ENCODE data around the gene CERS2.

The CERS2 gene

GRCh38 chr1:150968491-150968890 is 6.1 kb downstream of the CERS2 start:
- Histone ChIP-seq H3K79me2 (ENCODE audit: control insufficient read depth, insufficient read depth, low read length, unreplicated experiment) (peaks cover 50% of the 10 kb centered on the region), H3K27me3 (ENCODE audit: insufficient read depth, low read length) (no peaks in the 10 kb centered on the region), H3K27ac (ENCODE audit: low read depth, low read length) (no peak overlapping the region), H3K4me3 (ENCODE audit: low read depth, low read length) (no peak overlapping the region), H3K36me3 (ENCODE audit: insufficient read depth, low read length) (peaks cover 27% of the 10 kb centered on the region), H3K4me1 (ENCODE audit: control insufficient read depth, insufficient read depth, low read length, unreplicated experiment) (peaks cover 28% of the 10 kb centered on the region), H2AFZ (ENCODE audit: low read length, unreplicated experiment) (no peak overlapping the region)

- Histone ChIP-seq H3K79me2 (ENCODE audit: control insufficient read depth, insufficient read depth, low read length, unreplicated experiment) (peaks cover 45% of the 10 kb centered on the region), H2AFZ (ENCODE audit: low read length, unreplicated experiment) (no peak overlapping the region), H3K27ac (ENCODE audit: low read depth, low read length) (no peak overlapping the region), H3K27me3 (ENCODE audit: insufficient read depth, low read length) (no peaks in the 10 kb centered on the region), H3K4me1 (ENCODE audit: control insufficient read depth, insufficient read depth, low read length, unreplicated experiment) (peaks cover 26% of the 10 kb centered on the region), H3K4me3 (ENCODE audit: low read depth, low read length) (no peak overlapping the region), H3K36me3 (ENCODE audit: insufficient read depth, low read length) (peaks cover 27% of the 10 kb centered on the region)
Measured at GRCh38 chr1:150967936-150968335, 6.7 kb downstream of the CERS2 start.

DNA sequence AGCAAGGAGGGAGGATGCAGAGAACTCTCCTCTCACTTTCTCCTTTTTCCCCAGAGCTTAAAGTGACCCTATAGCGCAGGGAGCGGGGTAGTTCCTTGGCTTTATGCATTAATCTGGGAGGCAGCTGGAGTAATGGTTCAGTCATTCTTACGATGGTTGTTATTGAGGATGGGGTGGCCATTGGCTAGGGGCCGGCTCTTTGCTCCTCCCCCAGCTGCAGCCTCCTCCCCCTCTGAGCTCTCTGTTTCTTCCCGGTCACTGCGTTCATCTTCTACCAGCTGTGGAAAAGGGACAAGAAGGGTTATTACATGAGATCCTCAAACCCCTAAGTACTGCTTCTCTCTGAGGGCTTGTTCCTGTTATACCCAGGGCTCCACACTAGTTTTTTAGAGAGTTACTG is 8.6 kb downstream of the CERS2 start:
- no peaks in the 10 kb centered on the region for H3K27me3 ChIP-seq (ENCODE audit: insufficient read depth, low read length)
- no peak overlapping the region for H3K4me3 ChIP-seq (ENCODE audit: low read depth, low read length)
- H2AFZ ChIP-seq (ENCODE audit: low read length, unreplicated experiment) = no peak overlapping the region
- peaks cover 6% of the 10 kb centered on the region for H3K4me1 ChIP-seq (ENCODE audit: control insufficient read depth, insufficient read depth, low read length, unreplicated experiment)
- no peak overlapping the region for H3K27ac ChIP-seq (ENCODE audit: low read depth, low read length)
- H3K79me2 ChIP-seq (ENCODE audit: control insufficient read depth, insufficient read depth, low read length, unreplicated experiment) = peaks cover 25% of the 10 kb centered on the region
- H3K36me3 ChIP-seq (ENCODE audit: insufficient read depth, low read length) = peaks cover 27% of the 10 kb centered on the region

DNA sequence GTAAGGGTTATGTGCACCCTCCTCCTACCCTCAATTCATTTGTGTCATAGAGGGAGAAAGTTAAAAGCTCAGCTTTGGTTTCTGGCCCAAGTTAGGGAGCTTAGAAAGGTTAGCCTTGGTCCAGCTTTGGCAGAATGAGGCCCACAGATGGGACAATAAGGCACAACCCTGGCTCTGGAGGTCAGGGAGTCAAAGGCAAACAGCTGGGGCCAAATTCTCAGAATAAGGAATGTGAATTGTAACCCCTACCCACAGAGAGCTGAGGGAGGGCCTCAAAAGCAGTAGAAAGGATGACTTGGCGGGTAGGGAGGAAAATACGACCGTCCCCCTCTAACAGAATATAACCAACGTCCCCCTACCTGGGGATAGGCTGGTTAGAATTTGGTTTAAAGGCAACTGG is 9.0 kb downstream of the CERS2 start:
- H2AFZ ChIP-seq (ENCODE audit: low read length, unreplicated experiment) = no peak overlapping the region
- H3K4me3 ChIP-seq (ENCODE audit: low read depth, low read length) = no peak overlapping the region
- peaks cover 2% of the 10 kb centered on the region for H3K4me1 ChIP-seq (ENCODE audit: control insufficient read depth, insufficient read depth, low read length, unreplicated experiment)
- H3K36me3 ChIP-seq (ENCODE audit: insufficient read depth, low read length) = peaks cover 31% of the 10 kb centered on the region
- H3K27me3 ChIP-seq (ENCODE audit: insufficient read depth, low read length) = no peaks in the 10 kb centered on the region
- peaks cover 21% of the 10 kb centered on the region for H3K79me2 ChIP-seq (ENCODE audit: control insufficient read depth, insufficient read depth, low read length, unreplicated experiment)
- H3K27ac ChIP-seq (ENCODE audit: low read depth, low read length) = no peak overlapping the region

DNA sequence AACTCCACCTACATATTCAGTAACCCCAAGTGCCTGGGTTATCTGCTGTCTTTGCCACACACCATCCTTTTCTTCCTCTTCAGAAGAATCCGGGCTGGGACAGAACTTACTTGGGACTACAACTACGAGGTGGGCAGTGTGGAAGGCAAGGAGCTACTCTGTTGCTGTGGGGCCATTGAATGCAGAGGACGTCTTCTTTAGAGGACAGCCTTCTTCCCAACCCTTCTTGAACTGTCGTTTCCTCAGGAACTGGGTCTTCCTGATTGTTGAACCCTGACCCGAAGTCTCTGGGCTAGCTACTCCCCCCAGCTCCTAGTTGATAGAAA is 10.5 kb downstream of the CERS2 start:
- Histone ChIP-seq H3K36me3 (ENCODE audit: insufficient read depth, low read length) (peaks cover 32% of the 10 kb centered on the region), H3K4me3 (ENCODE audit: low read depth, low read length) (no peak overlapping the region), H3K4me1 (ENCODE audit: control insufficient read depth, insufficient read depth, low read length, unreplicated experiment) (no peaks in the 10 kb centered on the region), H3K79me2 (ENCODE audit: control insufficient read depth, insufficient read depth, low read length, unreplicated experiment) (peaks cover 10% of the 10 kb centered on the region), H3K27ac (ENCODE audit: low read depth, low read length) (no peak overlapping the region), H2AFZ (ENCODE audit: low read length, unreplicated experiment) (no peak overlapping the region), H3K27me3 (ENCODE audit: insufficient read depth, low read length) (no peaks in the 10 kb centered on the region)

DNA sequence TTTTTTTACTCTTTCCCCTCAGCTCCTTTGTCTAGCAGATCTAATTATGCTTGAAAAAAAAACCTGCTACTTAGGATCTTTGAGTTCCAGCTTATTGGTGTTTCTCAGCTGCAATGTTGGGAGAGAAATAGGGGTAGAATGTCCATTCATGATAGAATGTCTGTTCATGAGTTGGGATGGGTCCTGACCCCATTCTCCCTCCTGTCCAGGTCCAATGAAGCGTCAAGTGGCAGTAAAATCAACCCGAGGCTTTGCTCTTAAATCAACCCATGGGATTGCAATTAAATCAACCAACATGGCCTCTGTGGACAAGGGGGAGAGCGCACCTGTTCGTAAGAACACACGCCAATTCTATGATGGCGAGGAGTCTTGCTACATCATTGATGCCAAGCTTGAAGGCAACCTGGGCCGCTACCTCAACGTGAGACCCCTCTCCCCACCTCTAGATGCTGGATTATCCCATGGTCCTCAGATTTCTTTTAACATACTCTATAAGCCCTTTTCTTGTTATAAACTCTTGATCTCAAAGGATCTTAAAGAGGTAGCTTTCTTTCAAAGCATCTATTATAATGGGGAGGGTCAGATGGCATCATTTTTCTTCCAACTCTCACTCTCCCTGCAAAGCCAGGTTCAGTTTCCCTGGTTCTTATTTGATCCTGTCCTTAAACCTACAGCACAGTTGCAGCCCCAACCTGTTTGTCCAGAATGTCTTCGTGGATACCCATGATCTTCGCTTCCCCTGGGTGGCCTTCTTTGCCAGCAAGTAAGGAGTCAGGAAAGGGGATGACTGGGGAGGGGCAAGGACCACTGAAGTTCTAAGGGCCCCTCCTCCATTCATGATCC is 11.1 kb downstream of the CERS2 start:
- Histone ChIP-seq H3K4me1 (ENCODE audit: control insufficient read depth, insufficient read depth, low read length, unreplicated experiment) (no peaks in the 10 kb centered on the region), H3K27me3 (ENCODE audit: insufficient read depth, low read length) (no peaks in the 10 kb centered on the region), H3K4me3 (ENCODE audit: low read depth, low read length) (no peak overlapping the region), H2AFZ (ENCODE audit: low read length, unreplicated experiment) (no peak overlapping the region), H3K27ac (ENCODE audit: low read depth, low read length) (no peak overlapping the region), H3K36me3 (ENCODE audit: insufficient read depth, low read length) (peaks cover 32% of the 10 kb centered on the region), H3K79me2 (ENCODE audit: control insufficient read depth, insufficient read depth, low read length, unreplicated experiment) (peaks cover 4% of the 10 kb centered on the region)

- no peak overlapping the region for H3K27ac ChIP-seq (ENCODE audit: low read depth, low read length)
- H3K4me1 ChIP-seq (ENCODE audit: control insufficient read depth, insufficient read depth, low read length, unreplicated experiment) = no peaks in the 10 kb centered on the region
- no peak overlapping the region for H2AFZ ChIP-seq (ENCODE audit: low read length, unreplicated experiment)
- peaks cover 21% of the 10 kb centered on the region; the same call in 1 of the 2 replicates for H3K36me3 ChIP-seq (ENCODE audit: insufficient read depth, low read length)
- H3K4me3 ChIP-seq (ENCODE audit: low read depth, low read length) = no peak overlapping the region
- no peaks in the 10 kb centered on the region for H3K79me2 ChIP-seq (ENCODE audit: control insufficient read depth, insufficient read depth, low read length, unreplicated experiment)
- H3K27me3 ChIP-seq (ENCODE audit: insufficient read depth, low read length) = no peaks in the 10 kb centered on the region
Measured at GRCh38 chr1:150961756-150962155, 12.9 kb downstream of the CERS2 start.

DNA sequence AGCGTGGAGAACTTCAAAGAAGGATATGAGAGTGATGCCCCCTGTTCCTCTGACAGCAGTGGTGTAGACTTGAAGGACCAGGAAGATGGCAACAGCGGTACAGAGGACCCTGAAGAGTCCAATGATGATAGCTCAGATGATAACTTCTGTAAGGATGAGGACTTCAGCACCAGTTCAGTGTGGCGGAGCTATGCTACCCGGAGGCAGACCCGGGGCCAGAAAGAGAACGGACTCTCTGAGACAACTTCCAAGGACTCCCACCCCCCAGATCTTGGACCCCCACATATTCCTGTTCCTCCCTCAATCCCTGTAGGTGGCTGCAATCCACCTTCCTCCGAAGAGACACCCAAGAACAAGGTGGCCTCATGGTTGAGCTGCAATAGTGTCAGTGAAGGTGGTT is 14.0 kb downstream of the CERS2 start:
- H3K79me2 ChIP-seq (ENCODE audit: control insufficient read depth, insufficient read depth, low read length, unreplicated experiment) = no peaks in the 10 kb centered on the region
- no peak overlapping the region for H3K27ac ChIP-seq (ENCODE audit: low read depth, low read length)
- H3K27me3 ChIP-seq (ENCODE audit: insufficient read depth, low read length) = no peaks in the 10 kb centered on the region
- H3K4me1 ChIP-seq (ENCODE audit: control insufficient read depth, insufficient read depth, low read length, unreplicated experiment) = no peaks in the 10 kb centered on the region
- H3K4me3 ChIP-seq (ENCODE audit: low read depth, low read length) = no peak overlapping the region
- H2AFZ ChIP-seq (ENCODE audit: low read length, unreplicated experiment) = no peak overlapping the region
- peaks cover 16% of the 10 kb centered on the region; the same call in 1 of the 2 replicates for H3K36me3 ChIP-seq (ENCODE audit: insufficient read depth, low read length)

DNA sequence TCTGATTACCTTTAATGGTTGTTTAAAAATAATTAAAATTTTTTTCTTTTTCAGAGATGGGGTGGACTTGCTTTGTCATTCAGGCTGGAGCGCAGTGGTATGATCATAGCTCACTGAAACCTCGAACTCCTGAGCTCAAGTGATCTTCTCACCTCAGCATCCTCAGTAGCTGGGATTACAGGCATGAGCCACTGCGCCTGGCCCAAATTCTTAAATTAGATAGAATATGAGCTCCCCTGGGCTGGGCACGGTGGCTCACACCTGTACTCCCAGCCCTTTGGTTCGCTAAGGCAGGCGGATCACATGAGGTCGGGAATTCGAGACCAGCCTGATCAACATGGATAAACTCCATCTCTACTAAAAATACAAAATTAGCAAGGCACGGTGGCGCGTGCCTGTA is 17.0 kb downstream of the CERS2 start:
- H3K79me2 ChIP-seq (ENCODE audit: control insufficient read depth, insufficient read depth, low read length, unreplicated experiment) = no peaks in the 10 kb centered on the region
- H3K36me3 ChIP-seq (ENCODE audit: insufficient read depth, low read length) = peaks cover 8% of the 10 kb centered on the region; the same call in 1 of the 2 replicates
- H3K27me3 ChIP-seq (ENCODE audit: insufficient read depth, low read length) = no peaks in the 10 kb centered on the region
- no peak overlapping the region for H2AFZ ChIP-seq (ENCODE audit: low read length, unreplicated experiment)
- no peak overlapping the region for H3K4me3 ChIP-seq (ENCODE audit: low read depth, low read length)
- no peak overlapping the region for H3K27ac ChIP-seq (ENCODE audit: low read depth, low read length)
- no peaks in the 10 kb centered on the region for H3K4me1 ChIP-seq (ENCODE audit: control insufficient read depth, insufficient read depth, low read length, unreplicated experiment)

GRCh38 chr1:150955280-150955679 is 19.4 kb downstream of the CERS2 start:
- peaks cover 15% of the 10 kb centered on the region for H3K36me3 ChIP-seq (ENCODE audit: insufficient read depth, low read length)
- H3K27ac ChIP-seq (ENCODE audit: low read depth, low read length) = no peak overlapping the region
- no peaks in the 10 kb centered on the region for H3K4me1 ChIP-seq (ENCODE audit: control insufficient read depth, insufficient read depth, low read length, unreplicated experiment)
- no peak overlapping the region for H3K4me3 ChIP-seq (ENCODE audit: low read depth, low read length)
- no peaks in the 10 kb centered on the region for H3K79me2 ChIP-seq (ENCODE audit: control insufficient read depth, insufficient read depth, low read length, unreplicated experiment)
- no peak overlapping the region for H2AFZ ChIP-seq (ENCODE audit: low read length, unreplicated experiment)
- H3K27me3 ChIP-seq (ENCODE audit: insufficient read depth, low read length) = no peaks in the 10 kb centered on the region

DNA sequence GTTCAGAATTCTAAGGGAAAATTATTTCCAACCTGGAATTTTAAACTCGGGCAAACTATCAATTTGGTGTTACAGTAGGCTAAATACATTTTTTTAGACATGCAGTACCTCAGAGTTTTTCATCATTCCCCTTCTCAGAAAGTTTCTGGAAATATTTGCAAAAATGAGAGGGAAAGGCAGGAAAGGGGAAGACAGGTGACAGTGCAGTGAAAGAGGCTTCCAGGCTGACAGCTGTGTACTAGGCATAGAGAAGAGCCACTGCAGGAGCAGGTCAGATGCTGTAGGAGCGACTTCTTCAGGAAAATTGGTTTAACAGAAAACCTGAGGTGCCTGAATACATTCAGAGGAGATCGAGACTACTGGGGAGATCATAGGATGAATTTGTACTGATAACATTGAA is 19.9 kb downstream of the CERS2 start:
- Histone ChIP-seq H3K27ac (ENCODE audit: low read depth, low read length) (no peak overlapping the region), H2AFZ (ENCODE audit: low read length, unreplicated experiment) (no peak overlapping the region), H3K36me3 (ENCODE audit: insufficient read depth, low read length) (peaks cover 15% of the 10 kb centered on the region), H3K4me1 (ENCODE audit: control insufficient read depth, insufficient read depth, low read length, unreplicated experiment) (no peaks in the 10 kb centered on the region), H3K27me3 (ENCODE audit: insufficient read depth, low read length) (no peaks in the 10 kb centered on the region), H3K79me2 (ENCODE audit: control insufficient read depth, insufficient read depth, low read length, unreplicated experiment) (no peaks in the 10 kb centered on the region), H3K4me3 (ENCODE audit: low read depth, low read length) (no peak overlapping the region)

All from ACC112 (cell line).